SH-SY5Y (cell line): ENCODE measurements around the gene RITA1.

Experiments
- GATA2 ChIP-seq: IDR thresholded peaks from 2 replicates; pipeline ENCODE4 v1.6.1; 2011; ENCODE audit warnings: mild to moderate bottlenecking, low read depth, low read length
- GATA3 ChIP-seq: IDR thresholded peaks from 2 replicates; pipeline ENCODE4 v1.6.1; 2011; ENCODE audit warnings: low read depth, mild to moderate bottlenecking, low read length, moderate library complexity

RITA1 gene

GRCh38 chr12:113200021-113200797, 14.7 kb downstream of the RITA1 start:
- TF ChIP-seq GATA3, result no peak
- TF ChIP-seq GATA2, result no peak

- TF ChIP-seq GATA3, result no peak
- no peak for TF ChIP-seq GATA2
Observed at GRCh38 chr12:113201187-113202177, 16.0 kb downstream of the RITA1 start.

- TF ChIP-seq GATA3 (no peak), GATA2 (no peak)
Observed at GRCh38 chr12:113202300-113203075, 17.0 kb downstream of the RITA1 start.

GRCh38 chr12:113203852-113204760, 18.6 kb downstream of the RITA1 start:
- TF ChIP-seq GATA2, result no peak
- no peak for TF ChIP-seq GATA3

GRCh38 chr12:113204804-113205203, 19.3 kb downstream of the RITA1 start:
- TF ChIP-seq GATA2, result no peak
- no peak for TF ChIP-seq GATA3

GRCh38 chr12:113207613-113208040, 22.1 kb downstream of the RITA1 start:
- no peak for TF ChIP-seq GATA3
- no peak for TF ChIP-seq GATA2

GRCh38 chr12:113208041-113208934, 22.8 kb downstream of the RITA1 start:
- TF ChIP-seq GATA3 (no peak), GATA2 (no peak)

- TF ChIP-seq GATA2 (no peak), GATA3 (no peak)
Observed at GRCh38 chr12:113211160-113211559, 25.6 kb downstream of the RITA1 start.

GRCh38 chr12:113214895-113215400, 29.4 kb downstream of the RITA1 start:
- TF ChIP-seq GATA2, result no peak
- no peak for TF ChIP-seq GATA3

- TF ChIP-seq GATA3 (no peak), GATA2 (no peak)
Observed at GRCh38 chr12:113216027-113216426, 30.5 kb downstream of the RITA1 start.

GRCh38 chr12:113220593-113221180, 35.2 kb downstream of the RITA1 start:
- TF ChIP-seq GATA3 (no peak), GATA2 (no peak)
